DMS 273 (cell line): Measurements from ENCODE around the gene NR5A2.

Experiments used
- DNase-seq: peaks from one replicate; lab custom pipeline; 2025; ENCODE audit not compliant: unreplicated experiment; lab: John Stamatoyannopoulos, UW

NR5A2 gene

GRCh38 chr1:200035956-200036618 is 8.6 kb downstream of the NR5A2 start:
- no peak for DNase-seq

- no peak for DNase-seq
These were observed 9.2 kb downstream of the NR5A2 start for GRCh38 chr1:200036619-200037270.

- DNase-seq = no peak
These were observed 10.0 kb downstream of the NR5A2 start for GRCh38 chr1:200037501-200037900.

GRCh38 chr1:200037904-200038303 is 10.4 kb downstream of the NR5A2 start:
- DNase-seq = no peak

- no peak for DNase-seq
These were observed 10.9 kb downstream of the NR5A2 start for GRCh38 chr1:200038325-200038980.

- DNase-seq = peak; percentile 68
These were observed 11.7 kb downstream of the NR5A2 start for GRCh38 chr1:200038981-200039848.

- no peak for DNase-seq
These were observed 12.5 kb downstream of the NR5A2 start for GRCh38 chr1:200039849-200040474.

- no peak for DNase-seq
These were observed 13.1 kb downstream of the NR5A2 start for GRCh38 chr1:200040481-200041138.

- no peak for DNase-seq
These were observed 14.0 kb downstream of the NR5A2 start for GRCh38 chr1:200041337-200042118.

- DNase-seq = no peak
These were observed 14.6 kb downstream of the NR5A2 start for GRCh38 chr1:200042119-200042551.

GRCh38 chr1:200042552-200043335 is 15.2 kb downstream of the NR5A2 start:
- no peak for DNase-seq

- no peak for DNase-seq
These were observed 15.8 kb downstream of the NR5A2 start for GRCh38 chr1:200043336-200043668.

GRCh38 chr1:200046115-200046514 is 18.6 kb downstream of the NR5A2 start:
- DNase-seq = no peak

- no peak for DNase-seq
These were observed 20.7 kb downstream of the NR5A2 start for GRCh38 chr1:200048244-200048643.

- no peak for DNase-seq
These were observed 22.3 kb downstream of the NR5A2 start for GRCh38 chr1:200049810-200050209.

GRCh38 chr1:200051620-200052019 is 24.1 kb downstream of the NR5A2 start:
- no peak for DNase-seq

GRCh38 chr1:200053091-200053490 is 25.6 kb downstream of the NR5A2 start:
- no peak for DNase-seq

- DNase-seq = no peak
These were observed 26.1 kb downstream of the NR5A2 start for GRCh38 chr1:200053646-200054045.

- DNase-seq = no peak
These were observed 30.8 kb downstream of the NR5A2 start for GRCh38 chr1:200058341-200058740.
